ENCODE data around the gene PMFBP1.

PMFBP1 gene

GRCh38 chr16:72172105-72173034, at the start of gene PMFBP1:
Gene PMFBP1, minus strand, starts transcription at chr16:72172155. Its CDS starts 947 bp downstream, at chr16:72171208.
- no peak for DNase-seq

- no peak for DNase-seq
Measured at GRCh38 chr16:72221630-72222024, 49.7 kb upstream of the PMFBP1 start.

- no peak for DNase-seq
Measured at GRCh38 chr16:72220875-72221629, 49.1 kb upstream of the PMFBP1 start.

- no peak for DNase-seq
Measured at GRCh38 chr16:72219282-72219681, 47.3 kb upstream of the PMFBP1 start.

- no peak for DNase-seq
Measured at GRCh38 chr16:72216767-72217166, 44.8 kb upstream of the PMFBP1 start.

GRCh38 chr16:72214821-72215220, 42.9 kb upstream of the PMFBP1 start:
- DNase-seq, result no peak

GRCh38 chr16:72211110-72211509, 39.2 kb upstream of the PMFBP1 start:
- DNase-seq, result no peak

DNA sequence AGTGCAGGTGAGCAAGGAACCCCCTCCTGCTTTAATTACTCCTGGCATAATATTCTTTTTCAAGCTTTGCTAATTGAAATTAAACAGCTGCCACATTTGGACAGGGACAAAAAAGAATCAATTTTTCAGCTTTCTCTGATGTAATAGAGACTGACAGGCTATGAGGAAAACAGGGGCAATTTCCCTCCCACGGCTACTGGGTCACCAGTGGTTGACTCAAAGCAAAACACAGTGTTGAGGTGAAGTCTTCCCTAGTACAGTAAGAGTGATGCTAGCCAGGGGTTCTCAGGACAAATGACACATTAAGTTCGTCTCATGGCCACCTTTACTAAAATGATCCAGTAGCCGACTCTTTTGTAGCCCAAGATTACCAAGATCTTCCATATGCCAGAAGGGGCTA, 38.6 kb upstream of the PMFBP1 start:
- DNase-seq, result no peak

DNA sequence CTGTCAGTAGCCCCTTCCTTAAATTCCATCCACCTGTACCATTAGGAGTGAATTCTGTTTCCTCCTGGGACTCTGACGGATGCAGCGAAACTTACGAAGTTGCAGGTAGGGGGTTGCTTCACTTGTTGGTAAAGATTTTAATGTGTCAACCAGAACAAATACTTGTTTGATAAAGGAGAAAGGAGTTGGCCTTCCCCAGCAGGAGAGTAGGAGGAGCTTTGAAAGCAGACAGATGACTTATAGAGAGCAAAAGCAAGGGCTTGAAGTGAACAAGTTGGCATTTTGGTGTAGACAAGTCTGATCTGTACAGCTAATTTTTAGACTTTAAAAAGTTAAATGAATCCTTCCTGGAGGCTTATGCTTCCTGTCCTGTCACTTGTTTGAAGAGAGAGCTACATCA, 38.1 kb upstream of the PMFBP1 start:
- DNase-seq, result no peak

GRCh38 chr16:72206299-72206698, 34.3 kb upstream of the PMFBP1 start:
- DNase-seq, result no peak

GRCh38 chr16:72203401-72203800, 31.4 kb upstream of the PMFBP1 start:
- no peak for DNase-seq

DNA sequence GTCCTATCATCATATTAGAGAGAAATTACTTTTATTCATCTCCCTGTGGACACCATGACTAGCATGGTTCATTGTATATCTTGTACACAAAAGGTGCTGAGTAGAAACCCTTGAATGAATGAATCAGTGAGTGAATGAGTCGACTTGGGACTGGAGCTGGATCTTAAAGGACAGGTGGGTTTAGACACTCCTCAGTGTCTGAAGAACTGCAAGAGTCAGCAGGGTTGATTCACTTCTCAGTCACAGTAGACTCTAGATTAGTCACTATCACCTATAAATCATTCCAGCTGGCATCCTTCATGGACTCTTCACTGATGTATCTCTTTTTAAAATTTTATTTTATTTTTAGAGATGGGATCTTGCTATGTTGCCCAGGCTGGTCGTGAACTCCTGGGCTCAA, 30.1 kb upstream of the PMFBP1 start:
- no peak for DNase-seq

GRCh38 chr16:72201387-72201786, 29.4 kb upstream of the PMFBP1 start:
- DNase-seq, result no peak

DNA sequence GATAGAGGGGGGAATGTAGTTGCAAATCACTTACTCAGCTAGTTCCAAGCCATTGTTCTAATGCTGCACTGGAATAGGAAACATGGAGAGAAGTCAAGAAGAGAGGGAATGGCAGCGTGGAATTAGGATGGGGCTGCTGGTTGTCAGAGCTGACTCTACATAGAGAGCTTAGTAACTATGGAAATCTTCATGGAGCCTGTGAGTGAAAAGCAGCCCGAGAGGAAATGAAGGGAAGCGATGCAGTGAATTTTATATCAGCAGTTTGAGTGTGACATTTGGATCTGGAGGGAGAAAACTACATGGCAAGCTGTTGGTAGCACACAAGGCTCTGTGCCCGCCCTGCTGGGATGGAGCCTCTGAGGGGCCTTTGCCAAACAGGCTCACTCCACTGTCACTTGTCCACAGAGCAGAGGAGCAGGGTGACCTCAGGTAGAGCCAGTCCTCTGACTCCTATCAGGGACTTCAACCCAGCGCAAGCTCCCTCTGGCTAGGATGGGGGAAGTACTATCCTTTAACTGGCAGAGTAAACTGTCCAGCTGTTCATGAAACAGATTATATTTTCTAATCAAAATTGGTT, 27.9 kb upstream of the PMFBP1 start:
- no peak for DNase-seq

- no peak for DNase-seq
Measured at GRCh38 chr16:72198771-72199201, 26.8 kb upstream of the PMFBP1 start.

- no peak for DNase-seq
Measured at GRCh38 chr16:72198021-72198711, 26.2 kb upstream of the PMFBP1 start.

- DNase-seq, result no peak
Measured at GRCh38 chr16:72197545-72197944, 25.6 kb upstream of the PMFBP1 start.

DNA sequence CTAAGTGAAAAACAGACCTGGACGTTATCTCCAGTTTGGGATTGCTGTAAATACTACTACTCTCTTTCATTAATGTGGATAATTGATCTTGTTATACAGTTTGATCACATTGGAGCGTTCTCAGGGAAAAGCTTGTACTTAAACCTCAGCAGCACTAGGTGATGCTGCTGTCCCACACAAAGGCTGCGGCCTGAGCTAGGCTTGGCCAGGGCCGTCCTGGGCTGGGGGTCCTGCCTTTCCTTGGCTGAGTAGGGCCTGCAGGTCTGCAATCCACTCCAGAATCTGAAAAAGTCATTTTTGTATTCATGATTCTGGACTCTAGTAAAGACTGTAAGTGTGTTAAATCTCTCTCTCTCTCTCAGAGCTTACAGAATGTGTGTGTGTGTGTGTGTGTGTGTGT, 23.7 kb upstream of the PMFBP1 start:
- DNase-seq, result no peak

DNA sequence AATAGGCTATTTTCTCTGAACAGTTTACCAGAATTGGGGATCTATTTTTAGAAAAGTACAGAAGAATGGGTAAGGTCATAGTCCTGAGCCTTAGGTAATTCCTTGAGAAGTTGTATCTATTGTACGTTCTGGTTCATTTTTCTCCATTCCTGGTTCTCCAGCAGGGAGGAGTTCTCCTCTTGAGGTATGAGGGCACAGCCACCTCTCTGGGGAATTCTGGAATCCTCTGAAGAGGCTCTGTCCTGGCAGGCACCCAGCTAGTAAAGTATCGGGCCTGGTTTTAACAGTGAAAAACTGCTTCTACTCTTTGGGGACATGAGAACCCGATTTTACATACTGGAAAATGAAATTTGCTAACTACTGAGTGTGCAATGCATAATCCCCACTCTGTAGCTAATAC, 19.6 kb upstream of the PMFBP1 start:
- DNase-seq, result no peak

DNA sequence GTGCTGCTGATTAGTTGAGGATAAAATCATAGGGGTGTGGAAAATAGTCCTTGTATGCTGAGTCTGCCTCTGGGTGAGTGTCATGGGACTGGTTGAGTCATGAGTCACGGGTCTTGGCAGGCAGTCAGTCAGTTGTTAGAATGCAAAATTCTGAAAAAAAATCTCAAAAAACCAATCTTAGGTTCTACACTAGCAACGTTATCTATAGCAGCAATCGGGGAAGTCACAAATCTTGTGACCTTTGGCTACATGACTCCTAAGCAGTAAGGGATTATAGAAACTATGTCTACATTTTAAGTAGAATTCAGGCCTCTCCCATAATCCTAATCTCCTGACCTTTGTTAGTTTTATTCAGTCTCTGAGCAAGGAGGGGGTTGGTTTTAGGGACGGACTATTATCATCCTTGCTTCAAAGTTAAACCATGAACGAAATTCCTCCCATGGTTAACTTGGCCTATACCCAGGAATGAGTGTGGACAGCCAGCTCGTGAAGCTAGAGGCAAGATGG, 18.0 kb upstream of the PMFBP1 start:
- DNase-seq, result no peak

DNA sequence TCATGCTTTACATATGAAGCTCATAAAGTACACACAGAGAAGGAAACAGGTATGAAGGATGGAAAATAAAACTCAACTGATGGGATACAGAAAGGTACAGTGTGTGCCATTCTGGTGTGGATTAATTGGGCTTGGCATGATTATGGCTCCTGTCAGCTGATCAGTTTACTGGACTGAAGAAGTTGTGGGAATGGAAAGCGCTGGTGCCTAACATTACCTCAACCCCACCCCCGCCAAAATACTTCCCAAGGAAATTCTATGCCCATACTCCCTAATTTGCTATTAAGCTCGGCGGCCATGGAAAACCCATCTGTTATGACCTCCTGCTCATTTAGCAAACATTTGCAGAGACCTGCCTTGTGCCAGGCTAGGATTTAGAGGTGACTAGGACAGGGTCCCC, 16.6 kb upstream of the PMFBP1 start:
- DNase-seq, result no peak

GRCh38 chr16:72187551-72187950, 15.6 kb upstream of the PMFBP1 start:
- DNase-seq, result no peak

GRCh38 chr16:72182976-72183375, 11.0 kb upstream of the PMFBP1 start:
- DNase-seq, result no peak

Data from activated effector memory CD4-positive, alpha-beta T cell treated with anti-CD3 and anti-CD28 coated beads, Interleukin-2, amount 50 U/mL, for 16 hours (primary cell).